K562 (cell line): ENCODE results near the gene SEMA3F. TPM values are rescaled to one million over a fixed set of nuclear protein-coding genes. Genes with fewer than 3 reads are reported as not detected.

Source experiments
- KLF1 ChIP-seq: fragments of 450-650 bp; IDR thresholded peaks from 2 replicates; pipeline ENCODE4 v1.6.1; 2016; ENCODE audit warnings: missing genetic modification characterization, missing compliant biosample characterization
- NCOA4 ChIP-seq: fragments of 450-650 bp; IDR thresholded peaks from 2 replicates; pipeline ENCODE4 v1.6.1; 2018; ENCODE audit warnings: mild to moderate bottlenecking; ENCODE audit not compliant: partially characterized antibody
- polyA plus RNA-seq, 8 experiments: library from polyadenylated mRNA; depleted of rRNA in 4 of 8; stranded (reverse) in 5 of 8; unstranded in 3 of 8; fragments of >200 nt; fragmentation: Nextera tagmentation in 2 of 8; fragmentation: Illumina TruSeq in 1 of 8; extraction: Ambion mirVana in 2 of 8; extraction: Trizol in 1 of 8; gene quantifications; 2 replicates each; pipeline versions ENCODE4 v1.2.1 to v1.2.3, GENCODE V29; 2011 to 2014; ENCODE audit warnings: inconsistent platforms in 1 of 8, missing spikeins in 1 of 8
- total RNA-seq, 7 experiments: library from RNA; depleted of rRNA in 6 of 7; stranded (reverse); fragments of >200 nt in 6 of 7; fragmentation: Illumina TruSeq in 2 of 7; extraction: Trizol in 2 of 7; gene quantifications; 2 replicates each; pipeline versions ENCODE4 v1.2.1 to v1.2.3, GENCODE V29; 2011 to 2021; ENCODE audit warnings: low replicate concordance in 1 of 7
- TF ChIP-seq, protein P1 (sequence below), 2 experiments: fragments of 450-650 bp; formaldehyde crosslinking in 1 of 2; IDR thresholded peaks; 2 replicates each; pipeline versions ENCODE4 v1.4.0 to v1.6.1; 2014 to 2020; ENCODE audit warnings: mild to moderate bottlenecking in 2 of 2, borderline replicate concordance in 1 of 2, low read depth in 1 of 2

The SEMA3F gene
- total and polyA plus RNA-seq, 9 of the 15 experiments (the other 6 are each of a cell fraction or from before 2014, with no cell fraction given): 0.58 to 3.0 (median 2.0) TPM; not detected in 2

DNA sequence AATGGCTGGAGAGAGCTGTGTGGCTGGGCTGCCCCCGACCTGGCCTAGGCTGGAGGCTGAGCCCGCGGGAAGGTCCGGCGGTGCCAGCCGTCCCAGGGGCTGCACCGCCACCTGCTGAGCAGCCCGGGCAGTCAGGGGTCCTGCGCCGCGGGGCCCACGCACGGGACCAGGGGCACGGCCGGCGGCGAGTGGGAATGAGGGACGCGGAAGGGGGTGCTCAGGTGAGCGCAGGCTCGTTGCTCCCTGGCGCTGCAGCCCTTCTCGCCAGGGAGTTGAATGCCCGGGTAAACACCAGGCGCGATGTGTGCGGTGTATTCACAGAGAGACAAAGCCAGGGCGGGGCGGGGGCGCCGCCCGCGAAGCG is 666 bp upstream of the SEMA3F start (continued):
- TF ChIP-seq, protein P1, sequence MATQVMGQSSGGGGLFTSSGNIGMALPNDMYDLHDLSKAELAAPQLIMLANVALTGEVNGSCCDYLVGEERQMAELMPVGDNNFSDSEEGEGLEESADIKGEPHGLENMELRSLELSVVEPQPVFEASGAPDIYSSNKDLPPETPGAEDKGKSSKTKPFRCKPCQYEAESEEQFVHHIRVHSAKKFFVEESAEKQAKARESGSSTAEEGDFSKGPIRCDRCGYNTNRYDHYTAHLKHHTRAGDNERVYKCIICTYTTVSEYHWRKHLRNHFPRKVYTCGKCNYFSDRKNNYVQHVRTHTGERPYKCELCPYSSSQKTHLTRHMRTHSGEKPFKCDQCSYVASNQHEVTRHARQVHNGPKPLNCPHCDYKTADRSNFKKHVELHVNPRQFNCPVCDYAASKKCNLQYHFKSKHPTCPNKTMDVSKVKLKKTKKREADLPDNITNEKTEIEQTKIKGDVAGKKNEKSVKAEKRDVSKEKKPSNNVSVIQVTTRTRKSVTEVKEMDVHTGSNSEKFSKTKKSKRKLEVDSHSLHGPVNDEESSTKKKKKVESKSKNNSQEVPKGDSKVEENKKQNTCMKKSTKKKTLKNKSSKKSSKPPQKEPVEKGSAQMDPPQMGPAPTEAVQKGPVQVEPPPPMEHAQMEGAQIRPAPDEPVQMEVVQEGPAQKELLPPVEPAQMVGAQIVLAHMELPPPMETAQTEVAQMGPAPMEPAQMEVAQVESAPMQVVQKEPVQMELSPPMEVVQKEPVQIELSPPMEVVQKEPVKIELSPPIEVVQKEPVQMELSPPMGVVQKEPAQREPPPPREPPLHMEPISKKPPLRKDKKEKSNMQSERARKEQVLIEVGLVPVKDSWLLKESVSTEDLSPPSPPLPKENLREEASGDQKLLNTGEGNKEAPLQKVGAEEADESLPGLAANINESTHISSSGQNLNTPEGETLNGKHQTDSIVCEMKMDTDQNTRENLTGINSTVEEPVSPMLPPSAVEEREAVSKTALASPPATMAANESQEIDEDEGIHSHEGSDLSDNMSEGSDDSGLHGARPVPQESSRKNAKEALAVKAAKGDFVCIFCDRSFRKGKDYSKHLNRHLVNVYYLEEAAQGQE (IDR thresholded peaks at IDR 0.05; ENCODE audit: borderline replicate concordance): peak; percentile 4; the same call in 1 of the 2 replicates
- TF ChIP-seq, protein P1 (CRISPR knock-in tag; IDR thresholded peaks at IDR 0.05; ENCODE audit: low read depth): no peak
- TF ChIP-seq KLF1 (no peak), NCOA4 (no peak)
